Neural crest cell (in vitro differentiated cells): Measurements from ENCODE around the gene MOSPD3. TPM values are rescaled to one million over a fixed set of nuclear protein-coding genes. Genes with fewer than 3 reads are reported as not detected.

Experiments used
- DNase-seq: peaks from one replicate; pipeline ENCODE4 v3.0.0; 2021; ENCODE audit warnings: low read depth, mixed read lengths, low spot score
- H3K27ac Mint-ChIP-seq: one replicate; pipeline ENCODE4 v1.8.0; 2021; ENCODE audit warnings: mild to moderate bottlenecking, mixed read lengths; ENCODE audit not compliant: unreplicated experiment
- H3K27me3 Mint-ChIP-seq: 2 replicates; pipeline ENCODE4 v1.8.0; 2021; ENCODE audit warnings: low read depth, mild to moderate bottlenecking, mixed read lengths
- H3K36me3 Mint-ChIP-seq: 2 replicates; pipeline ENCODE4 v1.8.0; 2021; ENCODE audit warnings: low read depth, mild to moderate bottlenecking, mixed read lengths
- H3K4me1 Mint-ChIP-seq: 2 replicates; pipeline ENCODE4 v1.8.0; 2021; ENCODE audit warnings: mixed read lengths
- H3K4me3 Mint-ChIP-seq: one replicate; pipeline ENCODE4 v1.8.0; 2021; ENCODE audit warnings: mild to moderate bottlenecking, mixed read lengths
- H3K9me3 Mint-ChIP-seq: 2 replicates; pipeline ENCODE4 v1.8.0; 2021; ENCODE audit warnings: mixed read lengths
- CTCF ChIP-seq: fragments of 200-600 bp; sonication (generic); conservative IDR thresholded peaks from 2 replicates; pipeline ENCODE4 v1.5.0; 2021; ENCODE audit warnings: antibody characterized with exemption, mild to moderate bottlenecking
- total RNA-seq: library from RNA; stranded (reverse); gene quantifications from 2 replicates; pipeline ENCODE4 v1.2.1, GENCODE V29; 2021

The MOSPD3 gene
- total RNA-seq, 1 donor from 2014 or later, result 24.3 TPM

DNA sequence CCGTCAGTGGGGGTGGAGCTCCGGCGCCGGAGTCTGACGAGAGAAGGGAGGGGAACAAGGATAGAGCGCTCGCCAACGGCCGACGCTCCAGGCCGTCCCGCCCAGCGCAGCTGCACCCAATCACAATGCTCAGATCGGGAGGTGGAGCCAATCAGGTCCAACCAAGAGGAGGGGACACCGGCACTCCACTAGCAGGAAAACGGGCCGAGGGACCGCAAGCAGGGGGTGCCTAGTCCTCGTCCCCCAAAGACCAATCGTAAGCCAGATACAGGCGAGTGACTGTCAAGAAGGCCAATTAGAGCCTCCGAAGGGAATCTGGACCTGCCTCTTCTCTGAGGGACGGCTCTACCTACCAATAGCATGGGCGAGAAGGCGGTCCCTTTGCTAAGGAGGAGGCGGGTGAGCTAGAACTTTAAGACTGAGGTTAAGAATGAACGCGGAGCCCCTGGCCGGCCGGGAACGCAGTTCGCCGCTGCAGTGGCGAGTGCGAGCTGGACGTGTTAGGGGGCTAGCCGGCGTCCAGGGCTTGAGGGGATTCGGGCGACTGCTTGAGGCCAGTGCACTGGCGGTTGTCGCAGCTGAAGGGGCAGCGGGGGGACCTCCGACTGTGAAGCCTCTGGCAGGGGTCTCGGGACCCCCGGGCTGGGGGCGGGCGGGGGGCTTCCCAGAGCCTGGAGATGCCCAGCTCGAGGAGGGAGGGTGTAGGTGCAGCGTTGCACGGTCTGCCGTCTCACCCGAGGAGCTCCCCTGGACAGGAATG is 25.9 kb upstream of the MOSPD3 start, which contains the start of gene FBXO24:
Gene FBXO24, plus strand, starts transcription at position 63 of the 760 bp plus-strand sequence. Its CDS starts 298 bp downstream, at position 361.
- Mint-ChIP-seq H3K27me3 (no peaks in the 10 kb centered on the region), H3K4me3 (peak within 1 kb of the TSS; percentile 96), H3K4me1 (peaks cover 49% of the 10 kb centered on the region), H3K27ac (peak within 1 kb of the TSS; percentile 94), H3K9me3 (no peaks in the 10 kb centered on the region), H3K36me3 (no peaks in the 10 kb centered on the region)
- no peak for TF ChIP-seq CTCF
- DNase-seq, result peak; percentile 98

DNA sequence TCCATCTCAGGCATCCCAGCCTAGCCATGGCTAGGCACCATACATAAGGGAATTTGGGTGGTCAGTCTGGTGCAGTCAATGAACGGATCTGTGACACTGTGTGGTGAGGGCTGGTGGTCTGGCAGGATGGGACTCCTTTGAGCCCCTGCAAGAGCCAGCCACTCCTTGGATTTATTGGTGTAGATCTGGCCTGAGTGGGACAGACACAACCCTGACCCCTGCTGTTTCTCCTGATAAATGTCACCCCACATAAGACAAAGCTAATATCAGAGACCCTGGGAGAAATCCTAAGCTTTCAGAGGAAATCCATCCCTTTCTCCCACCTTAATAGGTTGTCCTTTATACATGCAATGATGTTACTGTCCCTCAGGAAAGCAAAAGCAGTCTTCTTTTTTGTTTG is 23.9 kb upstream of the MOSPD3 start:
- Mint-ChIP-seq H3K27ac (no peak overlapping the region), H3K36me3 (no peaks in the 10 kb centered on the region)

GRCh38 chr7:100589341-100589947 is 22.9 kb upstream of the MOSPD3 start:
- TF ChIP-seq CTCF, result no peak
- H3K4me3 Mint-ChIP-seq, result peak overlapping the region; percentile 51
- no peaks in the 10 kb centered on the region for H3K36me3 Mint-ChIP-seq
- no peak overlapping the region for H3K27ac Mint-ChIP-seq
- H3K4me1 Mint-ChIP-seq, result peaks cover 36% of the 10 kb centered on the region
- no peaks in the 10 kb centered on the region for H3K9me3 Mint-ChIP-seq
- DNase-seq, result no peak
- no peaks in the 10 kb centered on the region for H3K27me3 Mint-ChIP-seq

More for the DNA sequence above, 23.9 kb upstream of the MOSPD3 start:
- no peak for DNase-seq
- H3K27me3 Mint-ChIP-seq, result no peaks in the 10 kb centered on the region
- H3K4me3 Mint-ChIP-seq, result peak overlapping the region; percentile 83
- H3K4me1 Mint-ChIP-seq, result peaks cover 46% of the 10 kb centered on the region
- H3K9me3 Mint-ChIP-seq, result no peaks in the 10 kb centered on the region
- peak; percentile 36 for TF ChIP-seq CTCF

DNA sequence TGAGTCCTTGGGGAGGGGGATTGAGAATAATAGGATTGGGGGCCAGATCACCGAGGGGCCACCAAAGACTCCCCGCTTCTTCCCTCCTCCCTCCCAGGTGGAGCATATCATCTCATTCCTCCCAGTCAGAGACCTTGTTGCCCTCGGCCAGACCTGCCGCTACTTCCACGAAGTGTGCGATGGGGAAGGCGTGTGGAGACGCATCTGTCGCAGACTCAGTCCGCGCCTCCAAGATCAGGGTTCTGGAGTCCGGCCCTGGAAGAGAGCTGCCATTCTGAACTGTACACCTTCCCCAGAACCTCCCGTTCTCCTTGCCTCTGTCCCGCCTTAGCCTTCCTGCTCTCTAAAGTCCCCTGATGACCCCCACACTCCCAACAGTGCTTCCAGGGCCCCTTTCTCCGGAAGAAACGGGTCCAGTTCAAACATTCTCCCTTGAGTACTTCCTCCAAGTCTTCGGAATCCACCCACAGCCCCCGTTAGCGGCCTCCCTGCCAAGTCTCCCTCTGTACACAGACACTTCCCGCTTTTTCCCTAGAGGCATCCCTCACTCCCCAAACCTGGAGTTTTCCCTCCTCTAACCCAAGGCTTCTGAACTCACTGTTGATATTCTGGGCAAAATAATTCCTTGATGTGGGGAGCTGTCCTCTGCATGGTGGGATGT is 22.1 kb upstream of the MOSPD3 start:
- Mint-ChIP-seq H3K4me1 (peaks cover 29% of the 10 kb centered on the region), H3K4me3 (peak overlapping the region; percentile 59), H3K27ac (no peak overlapping the region), H3K27me3 (no peaks in the 10 kb centered on the region), H3K9me3 (no peaks in the 10 kb centered on the region), H3K36me3 (no peaks in the 10 kb centered on the region)
- no peak for DNase-seq
- no peak for TF ChIP-seq CTCF

DNA sequence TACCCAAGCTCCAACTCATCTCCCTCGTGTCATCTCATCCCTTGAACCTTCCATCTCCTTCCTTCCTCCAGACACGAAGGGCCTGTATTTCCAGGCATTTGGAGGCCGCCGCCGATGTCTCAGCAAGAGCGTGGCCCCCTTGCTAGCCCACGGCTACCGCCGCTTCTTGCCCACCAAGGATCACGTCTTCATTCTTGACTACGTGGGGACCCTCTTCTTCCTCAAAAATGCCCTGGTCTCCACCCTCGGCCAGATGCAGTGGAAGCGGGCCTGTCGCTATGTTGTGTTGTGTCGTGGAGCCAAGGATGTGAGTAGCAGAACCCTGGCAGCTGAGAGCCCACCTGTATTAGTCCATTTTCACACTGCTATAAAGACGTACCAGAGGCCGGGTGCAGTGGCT is 20.7 kb upstream of the MOSPD3 start:
- H3K27ac Mint-ChIP-seq, result no peak overlapping the region
- no peak overlapping the region for H3K4me3 Mint-ChIP-seq
- DNase-seq, result no peak
- H3K27me3 Mint-ChIP-seq, result no peaks in the 10 kb centered on the region
- no peak for TF ChIP-seq CTCF
- H3K9me3 Mint-ChIP-seq, result no peaks in the 10 kb centered on the region
- peaks cover 21% of the 10 kb centered on the region for H3K4me1 Mint-ChIP-seq
- H3K36me3 Mint-ChIP-seq, result no peaks in the 10 kb centered on the region
